ENCODE results near the gene SPACDR.

DNA sequence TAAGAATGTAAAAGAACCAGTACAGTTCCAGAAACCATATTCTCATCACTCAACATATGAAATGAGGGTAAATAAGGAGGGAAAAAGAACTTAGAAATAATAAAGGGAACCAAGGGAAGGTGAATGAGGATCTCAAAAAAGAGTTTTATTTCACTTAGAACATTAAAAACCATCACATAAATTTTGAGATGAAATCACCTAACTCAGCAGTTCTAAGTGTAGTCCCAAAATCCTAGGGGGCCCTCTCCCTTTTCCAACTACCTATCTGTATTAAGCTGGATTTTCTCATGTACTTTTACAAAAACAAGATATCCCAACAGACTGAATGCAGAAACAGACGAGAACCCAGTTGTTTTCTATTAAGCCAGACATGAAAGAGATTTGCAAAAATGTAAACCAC lies 38.7 kb downstream of the SPACDR start:
- TF ChIP-seq, protein P1, sequence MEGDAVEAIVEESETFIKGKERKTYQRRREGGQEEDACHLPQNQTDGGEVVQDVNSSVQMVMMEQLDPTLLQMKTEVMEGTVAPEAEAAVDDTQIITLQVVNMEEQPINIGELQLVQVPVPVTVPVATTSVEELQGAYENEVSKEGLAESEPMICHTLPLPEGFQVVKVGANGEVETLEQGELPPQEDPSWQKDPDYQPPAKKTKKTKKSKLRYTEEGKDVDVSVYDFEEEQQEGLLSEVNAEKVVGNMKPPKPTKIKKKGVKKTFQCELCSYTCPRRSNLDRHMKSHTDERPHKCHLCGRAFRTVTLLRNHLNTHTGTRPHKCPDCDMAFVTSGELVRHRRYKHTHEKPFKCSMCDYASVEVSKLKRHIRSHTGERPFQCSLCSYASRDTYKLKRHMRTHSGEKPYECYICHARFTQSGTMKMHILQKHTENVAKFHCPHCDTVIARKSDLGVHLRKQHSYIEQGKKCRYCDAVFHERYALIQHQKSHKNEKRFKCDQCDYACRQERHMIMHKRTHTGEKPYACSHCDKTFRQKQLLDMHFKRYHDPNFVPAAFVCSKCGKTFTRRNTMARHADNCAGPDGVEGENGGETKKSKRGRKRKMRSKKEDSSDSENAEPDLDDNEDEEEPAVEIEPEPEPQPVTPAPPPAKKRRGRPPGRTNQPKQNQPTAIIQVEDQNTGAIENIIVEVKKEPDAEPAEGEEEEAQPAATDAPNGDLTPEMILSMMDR (IDR thresholded peaks at IDR 0.05), result no peak
- TF ChIP-seq POLR2A (IDR thresholded peaks at IDR 0.05) (no peak), EP300 (IDR thresholded peaks at IDR 0.05) (no peak)

All from tibial nerve (tissue), 4 donors.